GM18870 (cell line): ENCODE results near the gene TSEN34.
"Not testable (repeated sequence)": the region's sequence is repeated elsewhere in the genome, so short reads cannot be mapped to it uniquely, and the experiment has no call there.

ENCODE experiments used
- ATAC-seq: cut with Tn5 transposase; IDR thresholded peaks from one replicate; pipeline ENCODE4 v1.9.1; 2021; ENCODE audit warnings: moderate library complexity; ENCODE audit not compliant: unreplicated experiment

The TSEN34 gene

DNA sequence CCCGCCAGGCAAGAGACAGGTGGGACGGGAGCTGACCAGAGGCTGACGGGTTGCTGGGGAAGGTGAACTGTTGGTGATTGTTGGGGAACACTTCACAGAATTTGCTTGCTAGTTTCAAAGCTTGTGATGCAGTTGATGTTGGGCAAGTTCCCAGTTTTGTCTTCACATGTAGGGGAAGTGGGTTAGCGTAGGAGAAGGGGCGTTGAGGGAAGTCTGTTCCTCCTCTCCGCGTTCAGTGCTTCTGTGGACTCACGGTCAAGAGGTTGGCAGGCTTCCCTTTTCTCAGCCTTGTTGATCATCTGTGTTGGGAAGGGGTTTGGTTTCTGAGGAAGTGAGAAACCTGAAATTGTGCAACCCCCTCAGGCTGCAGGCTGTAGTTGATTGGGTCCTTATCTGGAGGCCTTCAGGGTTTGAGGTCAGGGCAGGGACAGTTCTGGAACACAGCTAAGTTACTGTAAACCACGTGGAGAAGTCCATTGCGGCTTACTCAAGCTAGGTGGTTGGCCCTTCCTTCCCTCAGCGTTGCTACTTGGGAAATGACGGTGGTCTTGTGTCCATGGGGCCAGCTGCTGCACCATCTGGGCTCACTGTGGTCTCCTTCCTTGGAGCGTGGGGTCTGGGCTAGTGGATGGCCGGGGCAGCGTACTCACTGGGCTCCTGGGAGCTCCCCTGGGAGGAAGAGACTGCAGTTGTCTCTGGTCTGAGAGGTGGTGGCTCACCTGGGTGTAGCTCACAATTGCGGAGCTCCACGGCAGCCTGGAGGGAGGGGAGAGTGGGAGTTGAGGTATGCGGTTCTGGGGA is 17.1 kb downstream of the TSEN34 start:
- no peak for ATAC-seq

DNA sequence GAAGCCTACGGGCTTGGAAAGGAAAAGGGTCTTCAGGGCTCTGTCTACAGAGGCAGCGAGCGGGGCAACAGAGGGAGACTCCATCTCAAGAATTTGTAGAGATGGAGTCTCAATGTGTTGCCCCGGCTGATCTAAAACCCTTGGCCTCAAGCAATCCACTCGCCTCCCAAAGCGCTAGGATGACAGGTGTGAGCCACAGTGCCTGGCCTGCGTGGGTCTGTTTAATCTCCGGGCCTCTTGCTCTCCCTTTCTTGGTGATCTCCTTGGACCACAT is 17.6 kb downstream of the TSEN34 start:
- no peak for ATAC-seq

DNA sequence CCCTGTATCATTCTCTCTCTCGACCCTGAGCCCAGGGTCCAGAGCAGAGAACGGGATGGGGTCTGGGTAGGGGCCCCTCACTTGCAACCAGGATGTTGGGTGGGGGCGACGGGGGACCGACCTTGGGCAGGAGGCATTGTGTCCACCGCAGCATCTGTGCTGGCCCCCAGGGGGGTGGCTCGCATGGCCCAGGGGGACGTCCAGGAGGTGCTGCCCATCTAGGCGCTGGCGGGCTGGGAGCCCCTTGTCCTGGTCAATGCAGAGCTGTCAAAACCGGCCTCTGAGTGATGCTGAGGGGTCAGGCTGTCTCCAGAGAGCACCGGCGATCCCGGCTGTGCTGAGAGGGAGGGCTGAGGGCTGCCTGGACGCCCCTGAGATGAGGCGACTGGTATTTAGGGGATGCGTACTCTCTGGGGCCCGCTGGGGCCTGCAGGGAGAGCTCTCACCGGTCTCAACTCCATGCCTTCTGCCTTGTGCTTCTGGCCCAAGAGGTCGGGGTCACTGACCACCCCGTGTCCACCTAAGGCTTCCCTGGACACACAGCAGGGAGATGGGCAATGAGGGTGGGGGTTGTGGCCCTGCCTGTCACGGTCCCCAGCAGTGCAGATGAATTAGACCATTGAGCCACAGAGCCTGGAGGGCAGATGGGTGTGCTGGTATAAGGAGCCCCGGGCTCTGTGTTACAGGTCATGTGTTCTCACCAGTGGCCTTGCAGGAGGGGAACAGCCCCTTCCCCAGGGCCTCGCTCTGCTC is 18.1 kb downstream of the TSEN34 start:
- no peak for ATAC-seq

DNA sequence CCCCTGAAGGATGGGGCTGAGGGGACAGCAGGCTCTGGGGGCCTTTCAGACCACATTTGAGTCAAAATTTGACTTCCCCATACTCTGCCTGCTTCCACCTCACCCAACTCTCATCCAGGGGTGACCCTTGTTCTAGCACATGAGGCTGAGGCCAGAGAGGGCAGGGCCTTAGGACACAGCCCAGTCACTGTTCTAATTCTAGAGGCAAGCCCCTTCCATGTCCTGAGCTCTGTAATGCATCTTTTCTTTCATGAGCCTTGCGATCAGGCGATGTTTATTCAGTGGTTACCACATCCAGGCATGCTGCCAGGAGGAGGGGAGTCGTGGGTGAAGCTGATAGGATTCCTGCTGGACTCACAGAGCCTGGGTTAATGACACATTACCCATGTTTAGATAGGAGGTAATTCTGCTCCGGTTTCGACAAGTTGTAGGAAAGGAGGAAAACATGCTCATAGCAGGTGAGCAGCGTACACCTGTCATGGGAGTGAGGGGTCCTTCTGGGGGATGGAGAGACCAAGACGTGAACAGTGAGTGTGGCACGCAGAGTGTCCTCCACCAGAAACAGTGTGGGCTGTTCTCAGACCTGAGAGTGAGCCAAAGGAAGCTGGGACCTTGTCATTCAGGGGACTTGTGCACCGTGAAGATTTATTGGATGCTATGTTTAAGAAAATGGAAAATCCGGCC is 18.8 kb downstream of the TSEN34 start:
- ATAC-seq = no peak

DNA sequence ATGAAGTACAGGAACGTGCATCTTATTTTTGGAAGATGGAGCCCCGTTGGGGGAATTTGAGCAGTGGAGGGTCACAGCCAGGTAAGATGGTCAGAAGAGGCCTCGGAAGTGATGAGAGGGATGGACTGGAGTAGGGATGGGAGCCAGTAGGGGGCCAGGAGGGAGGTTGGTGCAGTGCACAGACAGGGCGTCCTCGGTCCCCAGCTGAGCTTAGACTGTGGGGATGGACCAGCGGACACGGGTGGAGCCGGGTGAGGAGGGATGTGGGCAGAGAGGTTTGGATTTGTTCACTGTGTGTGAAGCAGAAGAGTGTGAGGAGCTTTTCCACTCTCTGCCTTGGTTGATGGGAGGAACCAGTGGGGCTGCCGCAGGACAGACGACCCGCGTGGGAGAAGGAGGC is 20.1 kb downstream of the TSEN34 start:
- ATAC-seq = no peak

DNA sequence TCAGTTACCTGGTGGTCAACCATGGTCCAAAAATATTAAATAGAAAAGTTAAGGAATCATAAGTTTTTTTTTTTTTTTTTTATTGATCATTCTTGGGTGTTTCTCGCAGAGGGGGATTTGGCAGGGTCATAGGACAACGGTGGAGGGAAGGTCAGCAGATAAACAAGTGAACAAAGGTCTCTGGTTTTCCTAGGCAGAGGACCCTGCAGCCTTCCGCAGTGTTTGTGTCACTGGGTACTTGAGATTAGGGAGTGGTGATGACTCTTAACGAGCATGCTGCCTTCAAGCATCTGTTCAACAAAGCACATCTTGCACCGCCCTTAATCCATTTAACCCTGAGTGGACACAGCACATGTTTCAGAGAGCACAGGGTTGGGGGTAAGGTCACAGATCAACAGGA is 23.1 kb downstream of the TSEN34 start:
- not testable (repeated sequence) for ATAC-seq

DNA sequence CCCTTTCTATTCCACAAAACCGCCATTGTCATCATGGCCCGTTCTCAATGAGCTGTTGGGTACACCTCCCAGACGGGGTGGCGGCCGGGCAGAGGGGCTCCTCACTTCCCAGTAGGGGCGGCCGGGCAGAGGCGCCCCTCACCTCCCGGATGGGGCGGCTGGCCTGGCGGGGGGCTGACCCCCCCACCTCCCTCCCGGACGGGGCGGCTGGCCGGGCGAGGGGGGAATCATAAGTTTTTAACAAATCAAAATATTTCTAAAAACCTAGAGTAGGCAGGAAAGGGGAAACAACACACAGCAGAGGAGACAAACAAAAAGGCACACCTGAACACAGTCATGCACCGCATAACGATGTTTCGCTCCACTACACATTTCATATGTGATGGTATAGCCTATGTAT is 23.6 kb downstream of the TSEN34 start:
- not testable (repeated sequence) for ATAC-seq

DNA sequence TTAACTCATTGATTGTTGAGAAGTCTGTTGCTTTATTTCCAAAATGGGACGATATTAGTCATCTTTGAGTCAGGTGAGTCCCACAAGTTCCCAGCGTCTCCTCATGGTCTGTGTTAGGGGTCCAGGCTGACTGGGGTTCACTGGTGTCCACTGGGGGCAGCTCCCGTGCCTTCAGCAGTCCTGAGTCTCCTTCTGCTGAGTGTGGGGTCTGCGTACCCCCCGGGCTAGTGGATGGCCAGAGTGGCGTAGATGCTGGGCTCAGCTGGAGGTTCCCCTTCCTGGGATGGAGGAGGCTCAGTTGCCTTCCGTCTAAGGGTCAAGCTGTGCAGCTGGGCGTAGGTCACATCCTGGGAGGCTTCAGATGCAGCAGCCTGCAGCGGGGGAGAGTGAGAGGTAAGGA is 25.8 kb downstream of the TSEN34 start:
- no peak for ATAC-seq

DNA sequence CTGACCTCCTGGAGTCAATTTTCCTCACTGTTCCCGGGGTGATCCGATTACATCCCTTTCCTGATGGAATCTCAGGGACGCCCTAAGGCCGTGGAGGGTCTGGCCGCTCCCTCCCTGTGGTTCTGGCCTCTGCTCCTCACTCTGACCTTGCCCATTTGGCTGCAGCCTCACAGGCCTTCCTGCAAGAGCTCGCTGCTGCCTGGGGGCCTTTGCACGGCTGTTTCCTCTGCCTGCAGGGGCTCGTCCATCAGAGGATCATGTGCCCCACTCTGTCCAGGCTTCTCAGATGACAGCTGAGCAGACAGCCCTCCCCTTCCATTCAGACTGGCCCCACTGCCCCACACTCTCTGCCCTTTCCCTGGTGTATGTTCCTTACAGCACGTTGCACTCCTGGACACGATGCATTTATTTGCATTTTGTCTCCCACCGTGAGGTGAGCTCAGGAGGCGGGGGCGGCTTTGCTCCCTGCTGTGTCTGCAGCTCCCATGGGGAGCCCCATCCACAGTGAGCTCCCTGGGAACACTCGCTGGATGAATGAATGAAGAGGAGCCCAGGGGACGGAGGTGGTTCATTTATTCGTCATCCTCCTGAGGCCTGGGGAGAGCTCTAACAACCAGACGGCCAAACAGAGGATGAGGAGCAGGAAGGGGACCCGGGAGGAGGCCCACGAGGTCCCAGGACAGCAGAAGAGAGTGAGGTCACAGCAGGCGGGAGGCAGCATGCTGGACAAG is 26.6 kb downstream of the TSEN34 start:
- not testable (repeated sequence) for ATAC-seq

DNA sequence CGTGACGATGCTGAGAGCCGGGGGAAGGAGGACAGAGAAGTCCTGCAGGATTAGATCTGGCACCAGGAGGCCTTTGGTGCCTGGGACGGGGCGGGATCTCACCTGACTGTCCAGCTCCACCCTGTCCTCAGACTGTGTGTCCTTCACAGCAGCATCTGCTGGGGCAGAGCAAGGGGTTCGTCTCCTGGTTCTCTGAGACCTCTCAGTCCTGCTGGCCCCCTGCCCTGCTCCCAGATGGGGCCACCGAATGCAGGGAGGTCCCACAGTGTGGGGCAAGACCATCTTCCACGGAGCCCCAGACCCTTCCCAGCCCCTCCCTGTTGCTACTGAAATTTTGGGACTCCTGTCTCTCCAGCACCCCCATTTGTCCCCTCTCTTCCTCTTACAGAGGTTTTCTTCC is 27.2 kb downstream of the TSEN34 start:
- no peak for ATAC-seq

DNA sequence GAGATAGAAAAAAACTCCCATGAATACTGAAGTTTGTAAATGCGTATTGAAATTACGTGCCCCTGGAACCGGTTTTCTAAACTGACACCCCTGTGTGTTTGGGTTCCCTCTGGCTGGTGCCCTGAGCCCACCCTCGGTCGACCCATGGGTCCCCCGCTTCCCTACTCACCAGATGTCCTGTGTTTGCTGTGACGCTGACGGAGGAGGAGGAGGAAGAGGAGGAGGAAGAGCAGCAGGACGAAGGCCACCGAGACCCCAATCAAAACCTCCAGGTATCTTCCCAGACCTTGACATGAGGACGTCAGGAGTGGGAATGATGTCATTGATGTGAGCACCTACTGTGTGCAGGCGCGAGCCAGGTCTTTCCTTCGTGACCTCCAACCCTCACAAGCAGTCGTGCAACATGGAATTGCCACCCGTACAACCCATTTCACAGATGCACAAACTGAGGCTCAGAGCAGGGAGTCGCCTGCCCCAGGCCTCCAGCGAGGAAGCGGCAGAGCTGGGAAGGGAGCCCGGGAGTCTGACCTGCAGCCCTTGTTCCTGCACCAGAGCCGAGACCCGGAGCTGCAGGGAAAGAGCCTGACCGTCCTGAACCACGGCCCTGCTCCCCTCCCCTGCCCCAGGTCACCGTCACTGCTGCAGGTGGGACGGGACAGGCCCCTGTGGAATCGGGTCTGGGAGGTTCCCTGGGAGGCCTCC is 28.0 kb downstream of the TSEN34 start:
- ATAC-seq = no peak

DNA sequence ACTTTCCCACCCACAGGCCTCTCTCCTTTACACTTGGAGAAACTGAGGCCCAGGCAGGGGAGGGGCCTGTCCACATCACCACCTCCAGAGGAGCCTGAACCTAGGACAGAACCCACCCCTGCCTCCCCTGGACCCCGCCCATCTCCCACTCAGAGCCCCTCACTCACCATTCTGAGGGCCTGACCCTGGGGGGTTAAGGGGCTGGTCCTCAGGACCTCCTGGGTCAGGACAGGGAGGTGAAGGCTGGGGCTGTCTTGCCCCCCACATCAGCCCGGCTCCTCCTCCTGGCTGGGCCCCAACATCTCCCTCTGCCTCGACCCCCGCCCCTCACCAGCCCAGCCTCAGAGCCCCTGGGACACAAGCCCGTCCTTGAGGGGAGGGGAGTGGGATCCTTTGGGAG is 28.6 kb downstream of the TSEN34 start:
- not testable (repeated sequence) for ATAC-seq

DNA sequence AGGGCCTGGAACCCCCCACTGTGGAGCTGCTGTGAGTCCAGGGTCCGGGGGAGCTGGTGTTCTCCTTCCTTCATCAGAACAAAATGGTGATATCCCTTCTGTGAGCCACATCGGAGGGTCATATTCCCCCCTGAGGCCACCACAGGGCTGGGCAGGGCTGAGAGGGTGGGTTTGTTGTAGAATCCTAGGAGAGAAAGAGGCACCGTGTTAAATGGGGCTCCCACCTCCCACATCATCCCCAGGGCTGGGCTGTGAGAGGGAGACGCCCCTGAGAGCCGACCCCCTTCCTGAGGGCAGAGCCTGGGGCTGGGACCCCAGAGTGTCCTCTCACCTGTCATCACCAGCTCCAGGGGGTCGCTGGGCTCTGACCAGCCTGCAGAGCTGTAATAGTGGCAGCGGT is 30.8 kb downstream of the TSEN34 start:
- ATAC-seq = not testable (repeated sequence)

DNA sequence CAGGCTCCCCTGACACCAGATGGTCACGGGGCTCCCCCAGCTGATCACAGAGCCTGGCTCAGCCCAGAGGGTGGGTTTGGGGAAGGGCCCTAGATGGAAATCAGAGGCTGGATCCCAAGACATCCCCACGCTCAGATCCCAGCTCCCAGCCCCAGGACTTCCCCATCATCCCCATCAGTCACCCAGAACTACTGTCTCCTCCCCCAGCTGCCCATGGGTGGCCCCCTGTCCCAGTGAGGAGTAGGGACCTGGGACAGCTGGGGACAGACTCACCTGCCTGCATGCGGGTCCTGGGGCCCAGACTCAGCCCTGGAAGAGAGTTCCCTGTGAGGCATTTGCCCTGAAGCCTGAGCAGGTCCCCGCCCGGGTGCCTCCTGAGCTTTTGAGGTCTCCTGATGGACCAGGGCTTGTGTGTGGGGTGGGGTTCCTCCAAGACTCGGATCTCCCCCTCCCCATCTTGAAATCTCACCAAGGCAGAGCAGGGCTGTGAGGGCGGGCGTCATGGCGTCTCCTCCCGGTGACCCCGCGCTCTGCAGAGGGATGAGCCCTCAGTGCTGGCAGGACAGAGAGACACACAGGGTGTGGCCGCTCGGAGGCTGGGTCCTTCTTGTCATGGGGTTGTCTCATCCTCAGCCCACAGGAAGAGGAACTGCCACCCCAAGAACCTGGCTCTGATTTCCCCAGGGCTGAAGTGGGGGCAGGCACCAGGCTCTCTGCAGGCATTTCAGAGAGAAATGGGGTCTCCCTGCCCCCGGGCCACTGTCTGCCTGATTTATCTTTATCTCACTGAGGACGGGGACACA is 31.6 kb downstream of the TSEN34 start, which contains the start of gene LILRB3:
Gene LILRB3 (minus strand): TSS at position 534 of the 803 bp plus-strand sequence. CDS start 31 bp downstream, at position 503.
- ATAC-seq = not testable (repeated sequence)

DNA sequence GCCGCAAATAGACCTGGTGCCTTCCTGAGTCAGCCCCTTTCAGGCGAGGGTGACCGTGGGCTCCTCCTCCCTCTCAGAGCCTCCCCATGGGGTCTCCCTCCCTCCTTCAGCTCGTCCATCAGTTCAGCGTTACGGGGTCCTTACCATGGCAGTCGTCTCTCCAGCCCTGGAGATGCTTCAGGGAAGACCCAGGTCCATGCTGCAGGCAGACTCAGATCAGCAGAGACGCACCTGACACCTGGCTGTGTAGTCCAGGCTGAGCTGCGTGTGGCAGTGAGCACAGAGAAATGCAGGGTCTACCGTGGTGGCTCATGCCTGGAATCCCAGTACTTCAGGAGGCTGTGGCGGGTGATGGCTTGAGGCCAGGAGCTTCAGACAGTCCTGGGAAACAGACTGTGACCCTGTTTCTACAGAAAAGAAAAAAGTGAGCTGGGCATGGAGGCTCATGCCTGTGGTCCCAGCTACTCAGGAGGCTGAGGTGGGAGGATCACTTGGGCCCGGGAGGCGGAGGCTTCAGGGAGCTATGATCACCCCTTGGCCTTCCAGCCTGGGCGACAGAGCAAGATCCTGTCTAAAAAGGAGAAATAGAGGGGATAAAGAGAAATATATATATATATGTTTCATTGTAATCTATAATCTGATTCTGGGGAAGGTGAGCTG is 32.3 kb downstream of the TSEN34 start:
- ATAC-seq = not testable (repeated sequence)

DNA sequence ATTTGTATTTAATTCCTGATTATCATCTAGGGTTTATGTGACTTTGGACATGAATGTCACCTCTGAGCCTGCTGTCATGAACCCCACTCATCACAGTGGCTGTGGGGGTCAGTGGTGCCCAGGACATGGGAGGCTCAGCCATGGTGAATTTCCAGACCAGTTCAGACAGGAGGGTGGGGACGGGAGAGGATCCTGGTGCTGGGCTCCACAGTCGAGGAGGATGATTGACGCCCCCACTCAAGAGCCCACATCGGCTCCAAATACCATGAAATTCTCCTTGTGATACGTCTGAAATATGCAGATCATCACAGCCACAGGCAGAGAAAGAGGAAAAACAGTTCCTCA is 32.8 kb downstream of the TSEN34 start:
- ATAC-seq = not testable (repeated sequence)

DNA sequence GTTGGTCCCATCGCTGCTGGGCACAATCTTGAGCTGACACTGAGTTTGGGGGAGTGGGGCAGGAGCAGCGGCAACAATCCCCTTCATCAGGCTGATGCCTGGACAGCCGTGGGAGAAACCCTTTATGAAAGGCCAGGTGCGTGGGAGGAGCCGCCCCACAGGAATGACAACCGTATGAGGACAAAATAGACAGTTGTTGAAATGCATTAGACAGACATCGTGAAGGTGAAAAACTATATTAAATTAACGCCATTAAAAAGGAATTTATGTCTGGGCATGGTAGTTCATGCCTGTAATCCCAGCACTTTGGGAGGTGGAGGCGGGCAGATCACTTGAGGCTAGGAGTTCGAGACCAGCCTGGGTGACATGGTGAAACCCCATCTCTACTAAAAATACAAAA is 33.5 kb downstream of the TSEN34 start:
- ATAC-seq = not testable (repeated sequence)

DNA sequence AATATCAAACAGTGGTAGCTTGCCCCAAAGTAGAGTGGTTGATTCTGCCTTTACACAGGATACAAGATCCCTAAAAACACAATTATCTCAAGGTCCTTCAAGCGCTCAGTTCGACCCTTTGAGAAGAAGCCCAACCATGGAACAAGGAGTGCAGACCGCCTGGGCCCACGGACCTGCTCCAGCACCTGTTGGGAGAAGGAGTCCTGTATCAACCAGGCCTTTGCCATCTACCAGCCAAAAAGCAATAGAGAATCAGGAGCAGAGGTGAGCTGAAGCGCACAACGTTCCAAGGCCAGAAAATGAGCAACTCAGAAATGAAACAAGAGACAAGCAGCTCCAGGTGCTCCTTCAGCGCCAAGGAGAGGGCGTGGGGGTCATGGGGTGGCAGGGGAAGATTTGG is 38.0 kb downstream of the TSEN34 start:
- no peak for ATAC-seq

DNA sequence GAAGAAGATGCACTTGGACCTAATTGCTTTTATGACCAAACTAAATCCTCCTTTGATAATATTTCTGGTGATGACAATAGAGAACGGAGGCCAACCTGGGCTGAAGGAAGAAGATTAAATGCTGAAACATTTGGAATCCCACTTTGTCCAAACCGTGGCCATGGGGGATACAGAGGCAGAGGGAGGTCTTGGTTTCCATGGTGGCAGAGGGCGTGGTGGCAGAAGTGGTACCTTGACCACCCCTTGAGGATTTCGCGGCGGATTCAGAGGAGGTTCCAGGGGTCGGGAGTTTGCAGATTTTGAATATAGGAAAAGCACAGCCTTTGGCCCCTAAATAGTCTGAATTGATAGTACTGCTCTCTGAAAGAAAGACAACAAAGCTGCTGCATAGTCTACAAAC is 38.9 kb downstream of the TSEN34 start:
- ATAC-seq = no peak
